ENCODE data around the gene PATL1. TPM values are rescaled to one million over a fixed set of nuclear protein-coding genes. Genes with fewer than 3 reads are reported as not detected.

PATL1 gene
- total and polyA plus RNA-seq, 2 of the 4 experiments (the other 2 are of a cell fraction), result 3.9 to 29.7 TPM

DNA sequence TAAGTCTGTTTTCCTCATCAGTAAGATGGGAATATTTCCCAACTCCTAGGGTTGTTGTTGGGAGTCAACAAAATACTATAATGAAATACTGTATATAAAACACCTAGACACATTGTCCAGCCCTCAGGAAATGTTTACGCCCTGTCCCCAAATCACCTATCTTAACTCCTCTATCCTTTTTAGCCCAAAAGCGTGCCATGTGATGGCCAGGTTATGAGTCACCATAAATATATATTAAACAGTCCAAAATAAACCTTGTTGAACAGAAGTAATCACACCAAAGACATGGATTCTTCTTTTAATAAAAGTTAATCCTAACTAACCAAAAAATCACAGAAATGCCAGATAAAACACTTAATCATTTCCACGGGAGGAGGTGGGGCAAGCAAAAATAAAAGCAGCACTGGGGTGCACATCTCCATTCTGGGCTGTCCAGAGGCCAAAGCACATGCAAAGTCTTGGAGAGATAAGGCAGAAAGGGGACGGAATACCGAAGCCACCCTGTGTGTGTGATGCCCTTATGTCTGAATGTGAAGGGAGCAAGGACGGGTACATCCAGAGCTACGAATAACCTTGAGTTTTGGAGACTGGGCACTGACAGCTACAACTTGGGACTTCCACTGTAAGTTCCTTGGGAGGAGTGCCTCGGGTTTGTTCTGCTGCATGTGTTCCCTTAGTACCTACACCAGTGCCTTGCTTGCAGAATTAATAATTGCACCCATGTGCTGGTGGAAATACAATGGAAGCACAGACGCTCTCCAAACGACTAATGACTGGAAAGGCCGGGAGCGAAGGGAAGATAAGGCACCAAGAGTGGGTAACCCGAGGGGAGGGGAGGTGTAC is 54.3 kb downstream of the PATL1 start:
- Histone ChIP-seq H3K4me3 (ENCODE audit: insufficient read depth, low read depth, low read length) (peak overlapping the region; percentile 82), H3K4me1 (ENCODE audit: control insufficient read depth, insufficient read depth, low read length) (peaks cover 4% of the 10 kb centered on the region), H3K18ac (ENCODE audit: low read depth, low read length) (no peak overlapping the region), H3K27me3 (ENCODE audit: control insufficient read depth, insufficient read depth, low read length) (no peaks in the 10 kb centered on the region), H3K79me1 (ENCODE audit: low read depth in 1 of 2, low read length in 2 of 2) (peaks cover 16 to 42% of the 10 kb centered on the region in 2 experiments), H3K23ac (ENCODE audit: low read depth, low read length) (peak overlapping the region; percentile 84), H3K27ac (ENCODE audit: insufficient read depth, low read length) (peak overlapping the region; percentile 51), H3K9me1 (ENCODE audit: insufficient read depth, low read length) (peaks cover 7% of the 10 kb centered on the region; the same call in 1 of the 2 replicates), H3K4me2 (ENCODE audit: low read depth, low read length) (peak overlapping the region; percentile 70), H2AFZ (replicated peaks; ENCODE audit: low read length, poor library complexity) (peak overlapping the region; percentile 87), H4K91ac (ENCODE audit: insufficient read depth, low read depth, low read length) (no peak overlapping the region), H4K20me1 (ENCODE audit: insufficient read depth, low read length) (peaks cover 38% of the 10 kb centered on the region), H2BK120ac (ENCODE audit: low read depth, low read length) (no peak overlapping the region), H3K56ac (ENCODE audit: extremely low read depth, insufficient read depth, low read length) (peak overlapping the region; percentile 48; the same call in 1 of the 2 replicates), H2AK5ac (ENCODE audit: low read depth, low read length) (peak overlapping the region; percentile 81), H3K9me3 (ENCODE audit: control insufficient read depth, insufficient read depth, low read length) (no peaks in the 10 kb centered on the region), H3K14ac (replicated peaks; ENCODE audit: low read depth, low read length) (peak overlapping the region; percentile 8), H2AK9ac (replicated peaks; ENCODE audit: low read depth, low read length, poor library complexity) (peak overlapping the region; percentile 92), H4K8ac (ENCODE audit: low read depth in 2 of 2, low read length in 2 of 2) (peak overlapping the region in 1 of 2 experiments; percentile 42; a peak in 1 of 4 replicates), H2BK15ac (ENCODE audit: low read depth, low read length) (no peak overlapping the region), H2BK20ac (ENCODE audit: low read depth, low read length) (no peak overlapping the region), H3K9ac (ENCODE audit: low read depth, low read length) (peak overlapping the region; percentile 54), H2BK5ac (ENCODE audit: low read depth, low read length, poor library complexity, severe bottlenecking) (peak overlapping the region; percentile 2), H3K36me3 (ENCODE audit: control insufficient read depth, insufficient read depth, low read length) (peaks cover 10% of the 10 kb centered on the region), H4K5ac (ENCODE audit: low read depth, low read length) (no peak overlapping the region), H3K4ac (ENCODE audit: low read depth, low read length) (peak overlapping the region; percentile 38)
- WGBS, 2 experiments (ENCODE audit: extremely low coverage in 2 of 2, insufficient read length in 1 of 2), result 3% methylated on average over 6 of the region's 13 CpGs; no CpG with 5 or more reads in 1 of the 2 experiments
- BruUV-seq (replicated peaks), result no TSS peak
- DNase-seq, result no peak
- dilution Hi-C loops (cut with HindIII; ENCODE audit: low sequenced_read_pairs, unreplicated experiment) (no loop called here), in situ Hi-C loops (cut with MboI; ENCODE audit: low sequenced_read_pairs) (loop anchor here (25.0 kb wide), 1 partner anchor 1698 kb away; no protein-coding TSS in a partner anchor), intact Hi-C loops (cut with micrococcal nuclease) (loop anchor here (5.0 kb wide), 1 partner anchor 42 kb away; no protein-coding TSS in a partner anchor)
- no peak for TF ChIP-seq CEBPB (IDR thresholded peaks at IDR 0.05; ENCODE audit: low read depth, low read length)
- no peak for TF ChIP-seq RFX5 (IDR thresholded peaks at IDR 0.05; ENCODE audit: low read depth, low read length)
- TF ChIP-seq, protein P1, sequence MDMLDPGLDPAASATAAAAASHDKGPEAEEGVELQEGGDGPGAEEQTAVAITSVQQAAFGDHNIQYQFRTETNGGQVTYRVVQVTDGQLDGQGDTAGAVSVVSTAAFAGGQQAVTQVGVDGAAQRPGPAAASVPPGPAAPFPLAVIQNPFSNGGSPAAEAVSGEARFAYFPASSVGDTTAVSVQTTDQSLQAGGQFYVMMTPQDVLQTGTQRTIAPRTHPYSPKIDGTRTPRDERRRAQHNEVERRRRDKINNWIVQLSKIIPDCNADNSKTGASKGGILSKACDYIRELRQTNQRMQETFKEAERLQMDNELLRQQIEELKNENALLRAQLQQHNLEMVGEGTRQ (IDR thresholded peaks at IDR 0.05; ENCODE audit: low read depth, low read length), result peak; percentile 63
- 0 out of 2 replicates have a peak, but pooled peaks have one; percentile 44 for TF ChIP-seq BHLHE40 (IDR thresholded peaks at IDR 0.05; ENCODE audit: low read depth, low read length)
- TF ChIP-seq, protein P2, sequence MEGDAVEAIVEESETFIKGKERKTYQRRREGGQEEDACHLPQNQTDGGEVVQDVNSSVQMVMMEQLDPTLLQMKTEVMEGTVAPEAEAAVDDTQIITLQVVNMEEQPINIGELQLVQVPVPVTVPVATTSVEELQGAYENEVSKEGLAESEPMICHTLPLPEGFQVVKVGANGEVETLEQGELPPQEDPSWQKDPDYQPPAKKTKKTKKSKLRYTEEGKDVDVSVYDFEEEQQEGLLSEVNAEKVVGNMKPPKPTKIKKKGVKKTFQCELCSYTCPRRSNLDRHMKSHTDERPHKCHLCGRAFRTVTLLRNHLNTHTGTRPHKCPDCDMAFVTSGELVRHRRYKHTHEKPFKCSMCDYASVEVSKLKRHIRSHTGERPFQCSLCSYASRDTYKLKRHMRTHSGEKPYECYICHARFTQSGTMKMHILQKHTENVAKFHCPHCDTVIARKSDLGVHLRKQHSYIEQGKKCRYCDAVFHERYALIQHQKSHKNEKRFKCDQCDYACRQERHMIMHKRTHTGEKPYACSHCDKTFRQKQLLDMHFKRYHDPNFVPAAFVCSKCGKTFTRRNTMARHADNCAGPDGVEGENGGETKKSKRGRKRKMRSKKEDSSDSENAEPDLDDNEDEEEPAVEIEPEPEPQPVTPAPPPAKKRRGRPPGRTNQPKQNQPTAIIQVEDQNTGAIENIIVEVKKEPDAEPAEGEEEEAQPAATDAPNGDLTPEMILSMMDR (conservative IDR thresholded peaks at IDR 0.05; ENCODE audit: low read depth, low read length), result no peak
- TF ChIP-seq FOS (IDR thresholded peaks at IDR 0.05; ENCODE audit: low read depth, low read length), result no peak
- no peak for ATAC-seq (ENCODE audit: low read depth)
- POLR2A ChIA-PET (ENCODE audit: unreplicated experiment), result no interaction called here
- CTCF ChIA-PET, result no interaction called here
